OCI-LY7 (cell line): ENCODE measurements around the gene ZBBX. TPM values are rescaled to one million over a fixed set of nuclear protein-coding genes. Genes with fewer than 3 reads are reported as not detected.

ENCODE experiments used
- BruUV-seq: library from RNA; stranded (reverse); fragments of 400-500 nt; replicated peaks from 2 replicates; lab custom pipeline; 2021; lab: Mats Ljungman, UMichigan
- CTCF ChIA-PET: fragments of 300-600 bp; sonication (Branson Sonifier 250); formaldehyde crosslinking; loops from one replicate; lab custom pipeline; 2022; ENCODE audit warnings: antibody characterized with exemption; ENCODE audit not compliant: unreplicated experiment; lab: Charles Lee
- POLR2A ChIA-PET: fragments of 300-600 bp; sonication (Branson Sonifier 250); formaldehyde crosslinking; loops from one replicate; lab custom pipeline; 2022; ENCODE audit warnings: antibody characterized with exemption; lab: Charles Lee
- DNase-seq: peaks from one replicate; pipeline ENCODE4 v3.0.0-alpha.2; 2015; ENCODE audit warnings: low spot score
- H2AFZ ChIP-seq: fragments of 200-600 bp; sonication (generic), shearing (Covaris generic); 2 replicates; pipeline ENCODE4 v1.6.1; 2014; ENCODE audit warnings: mild to moderate bottlenecking, antibody characterized with exemption, low read length, moderate library complexity
- H3K27ac ChIP-seq: fragments of 200-600 bp; sonication (generic); 2 replicates; pipeline ENCODE4 v1.5.1; 2014; ENCODE audit warnings: mixed run types, low read depth, mild to moderate bottlenecking, moderate library complexity, low read length, inconsistent platforms; ENCODE audit not compliant: poor library complexity, severe bottlenecking
- H3K36me3 ChIP-seq: fragments of 200-600 bp; sonication (generic); 2 replicates; pipeline ENCODE4 v1.6.1; 2014; ENCODE audit warnings: mild to moderate bottlenecking, antibody characterized with exemption, low read length, moderate library complexity, mixed read lengths; ENCODE audit not compliant: insufficient read depth
- H3K4me1 ChIP-seq: fragments of 200-600 bp; sonication (generic); 2 replicates; pipeline ENCODE4 v1.5.1; 2014; ENCODE audit warnings: mild to moderate bottlenecking, low read length; ENCODE audit not compliant: insufficient read depth, poor library complexity, severe bottlenecking
- H3K4me2 ChIP-seq: fragments of 200-600 bp; sonication (generic); 2 replicates; pipeline ENCODE4 v1.6.1; 2014; ENCODE audit warnings: mild to moderate bottlenecking, low read length
- H3K4me3 ChIP-seq: fragments of 200-600 bp; sonication (generic); 2 replicates; pipeline ENCODE4 v1.5.1; 2014; ENCODE audit warnings: mild to moderate bottlenecking, low read depth, low read length; ENCODE audit not compliant: poor library complexity, severe bottlenecking
- H3K79me2 ChIP-seq: fragments of 200-600 bp; sonication (generic); 2 replicates; pipeline ENCODE4 v1.6.1; 2016; ENCODE audit warnings: low read depth, mild to moderate bottlenecking, low read length, moderate library complexity, mixed read lengths; ENCODE audit not compliant: insufficient read depth
- H3K9me2 ChIP-seq: fragments of 200-600 bp; sonication (generic); 2 replicates; pipeline ENCODE4 v1.6.1; 2016; ENCODE audit warnings: mild to moderate bottlenecking, low read length, mixed read lengths; ENCODE audit not compliant: insufficient read depth
- H3K9me3 ChIP-seq: fragments of 200-600 bp; sonication (generic); 2 replicates; pipeline ENCODE4 v1.6.1; 2014; ENCODE audit warnings: mild to moderate bottlenecking, mixed run types, low read length, mixed read lengths
- H4K20me1 ChIP-seq: fragments of 200-600 bp; sonication (generic); 2 replicates; pipeline ENCODE4 v1.6.1; 2014; ENCODE audit warnings: mild to moderate bottlenecking, antibody characterized with exemption, low read length, moderate library complexity, mixed read lengths; ENCODE audit not compliant: insufficient read depth
- EZH2phosphoT487 ChIP-seq: fragments of 200-600 bp; sonication (generic); IDR thresholded peaks from 2 replicates; pipeline ENCODE4 v1.6.1; 2018; ENCODE audit warnings: low read depth, borderline replicate concordance, mild to moderate bottlenecking, mixed run types, antibody characterized with exemption, low read length, moderate library complexity, mixed read lengths
- intact Hi-C: fragments of 100-400 bp; cut with micrococcal nuclease; formaldehyde crosslinking; loops from one replicate; pipeline ENCODE4 v1.10.0; 2022; ENCODE audit not compliant: unreplicated experiment
- total RNA-seq, 2 experiments: library from RNA; depleted of rRNA in 1 of 2; stranded (reverse); fragments of >200 nt in 1 of 2; shearing (Covaris generic) in 1 of 2; gene quantifications; 2 replicates each; pipeline ENCODE4 v1.2.3, GENCODE V29; 2014 to 2022
- TF ChIP-seq, protein P1 (sequence below): fragments of 200-600 bp; sonication (generic); conservative IDR thresholded peaks from 2 replicates; pipeline ENCODE4 v1.5.1; 2014; ENCODE audit warnings: mild to moderate bottlenecking, antibody characterized with exemption, low read length, moderate library complexity, mixed read lengths

Gene ZBBX
- total RNA-seq, 2 experiments from 2014 or later = not detected

DNA sequence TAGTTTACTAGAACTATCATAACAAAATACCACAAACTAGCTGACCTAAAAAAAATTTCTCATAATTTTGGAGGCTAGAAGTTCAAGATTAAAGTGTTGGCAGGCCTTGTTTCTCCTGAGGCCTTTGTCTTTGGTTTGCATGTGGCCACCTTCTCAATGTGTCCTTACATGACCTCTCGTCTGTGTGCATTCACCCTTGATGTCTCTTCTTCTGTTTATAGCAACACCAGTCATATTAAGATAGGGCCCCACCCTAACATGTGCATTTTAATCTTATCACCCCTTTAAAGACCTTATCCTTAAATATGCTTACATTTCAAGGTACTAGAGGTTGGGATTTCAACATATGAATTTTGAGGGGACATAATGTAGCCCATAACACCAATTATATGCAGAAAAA, 177.0 kb downstream of the ZBBX start:
- no peak overlapping the region for H3K27ac ChIP-seq

DNA sequence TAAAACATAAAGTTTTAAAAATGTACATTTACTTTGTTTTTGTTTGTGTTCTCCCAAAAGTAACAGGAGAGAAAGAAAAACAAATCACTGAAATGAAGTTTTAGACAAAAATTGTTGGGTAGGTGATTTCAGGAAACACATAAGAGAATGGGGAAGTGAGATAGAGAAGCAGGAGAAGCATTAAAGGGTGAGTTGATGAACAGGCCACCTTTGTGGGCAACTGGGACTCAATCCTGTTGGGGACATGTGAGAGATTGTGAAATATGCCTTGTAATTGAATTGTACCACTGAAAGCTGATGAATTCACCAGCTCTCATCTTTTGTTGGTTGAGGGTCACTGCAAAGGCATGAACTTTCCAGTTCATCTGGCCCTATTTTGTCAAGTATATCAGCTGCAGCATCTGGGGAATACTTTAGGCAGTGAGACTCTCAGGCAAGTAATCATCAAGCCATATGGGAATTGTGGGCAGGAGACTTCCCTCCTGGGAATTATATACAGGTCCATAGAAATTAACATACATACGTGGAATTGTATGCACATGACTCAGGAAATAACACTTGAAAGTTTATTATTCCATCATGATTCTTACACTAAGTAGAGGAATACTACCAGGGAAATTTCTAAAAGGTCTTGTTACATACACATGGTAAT, 181.0 kb downstream of the ZBBX start:
- no peak for DNase-seq
- Histone ChIP-seq H3K9me3 (no peaks in the 10 kb centered on the region), H3K27ac (no peak overlapping the region), H3K4me1 (no peaks in the 10 kb centered on the region), H4K20me1 (no peaks in the 10 kb centered on the region), H3K9me2 (no peaks in the 10 kb centered on the region), H3K4me3 (no peak overlapping the region), H3K4me2 (no peak overlapping the region), H2AFZ (no peak overlapping the region), H3K36me3 (no peaks in the 10 kb centered on the region), H3K79me2 (no peaks in the 10 kb centered on the region)
- TF ChIP-seq, protein P1, sequence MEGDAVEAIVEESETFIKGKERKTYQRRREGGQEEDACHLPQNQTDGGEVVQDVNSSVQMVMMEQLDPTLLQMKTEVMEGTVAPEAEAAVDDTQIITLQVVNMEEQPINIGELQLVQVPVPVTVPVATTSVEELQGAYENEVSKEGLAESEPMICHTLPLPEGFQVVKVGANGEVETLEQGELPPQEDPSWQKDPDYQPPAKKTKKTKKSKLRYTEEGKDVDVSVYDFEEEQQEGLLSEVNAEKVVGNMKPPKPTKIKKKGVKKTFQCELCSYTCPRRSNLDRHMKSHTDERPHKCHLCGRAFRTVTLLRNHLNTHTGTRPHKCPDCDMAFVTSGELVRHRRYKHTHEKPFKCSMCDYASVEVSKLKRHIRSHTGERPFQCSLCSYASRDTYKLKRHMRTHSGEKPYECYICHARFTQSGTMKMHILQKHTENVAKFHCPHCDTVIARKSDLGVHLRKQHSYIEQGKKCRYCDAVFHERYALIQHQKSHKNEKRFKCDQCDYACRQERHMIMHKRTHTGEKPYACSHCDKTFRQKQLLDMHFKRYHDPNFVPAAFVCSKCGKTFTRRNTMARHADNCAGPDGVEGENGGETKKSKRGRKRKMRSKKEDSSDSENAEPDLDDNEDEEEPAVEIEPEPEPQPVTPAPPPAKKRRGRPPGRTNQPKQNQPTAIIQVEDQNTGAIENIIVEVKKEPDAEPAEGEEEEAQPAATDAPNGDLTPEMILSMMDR = no peak
- TF ChIP-seq EZH2phosphoT487 = no peak
- intact Hi-C loops = no loop called here
- ChIA-PET CTCF (no interaction called here), POLR2A (no interaction called here)
- no TSS peak for BruUV-seq

More for the DNA sequence above, 177.0 kb downstream of the ZBBX start:
- Histone ChIP-seq H3K79me2 (no peaks in the 10 kb centered on the region), H3K4me2 (no peak overlapping the region), H3K36me3 (no peaks in the 10 kb centered on the region), H3K9me3 (no peaks in the 10 kb centered on the region), H3K9me2 (no peaks in the 10 kb centered on the region), H3K4me1 (no peaks in the 10 kb centered on the region), H3K4me3 (no peak overlapping the region), H2AFZ (no peak overlapping the region), H4K20me1 (no peaks in the 10 kb centered on the region)
- intact Hi-C loops = no loop called here
- no TSS peak for BruUV-seq
- ChIA-PET POLR2A (no interaction called here), CTCF (no interaction called here)
- no peak for DNase-seq
- TF ChIP-seq EZH2phosphoT487 = no peak
- TF ChIP-seq, protein P1 = no peak

Other genes starting within 250 kb of the ZBBX start
- not detected in 2 replicates for gene SERPINI2, start 93.7 kb upstream of the ZBBX start, total RNA-seq (2014; rRNA removed; shearing (Covaris generic))
- not detected in 2 replicates for gene SERPINI2, start 93.7 kb upstream of the ZBBX start, total RNA-seq (2022)